ENCODE results near the gene DOCK10. TPM values are rescaled to one million over a fixed set of nuclear protein-coding genes. Genes with fewer than 3 reads are reported as not detected.

Gene DOCK10
- total and polyA plus RNA-seq, 9 of the 15 experiments (the other 6 are each of a cell fraction or from before 2014, with no cell fraction given) = 0.01 to 0.87 (median 0.18) TPM

DNA sequence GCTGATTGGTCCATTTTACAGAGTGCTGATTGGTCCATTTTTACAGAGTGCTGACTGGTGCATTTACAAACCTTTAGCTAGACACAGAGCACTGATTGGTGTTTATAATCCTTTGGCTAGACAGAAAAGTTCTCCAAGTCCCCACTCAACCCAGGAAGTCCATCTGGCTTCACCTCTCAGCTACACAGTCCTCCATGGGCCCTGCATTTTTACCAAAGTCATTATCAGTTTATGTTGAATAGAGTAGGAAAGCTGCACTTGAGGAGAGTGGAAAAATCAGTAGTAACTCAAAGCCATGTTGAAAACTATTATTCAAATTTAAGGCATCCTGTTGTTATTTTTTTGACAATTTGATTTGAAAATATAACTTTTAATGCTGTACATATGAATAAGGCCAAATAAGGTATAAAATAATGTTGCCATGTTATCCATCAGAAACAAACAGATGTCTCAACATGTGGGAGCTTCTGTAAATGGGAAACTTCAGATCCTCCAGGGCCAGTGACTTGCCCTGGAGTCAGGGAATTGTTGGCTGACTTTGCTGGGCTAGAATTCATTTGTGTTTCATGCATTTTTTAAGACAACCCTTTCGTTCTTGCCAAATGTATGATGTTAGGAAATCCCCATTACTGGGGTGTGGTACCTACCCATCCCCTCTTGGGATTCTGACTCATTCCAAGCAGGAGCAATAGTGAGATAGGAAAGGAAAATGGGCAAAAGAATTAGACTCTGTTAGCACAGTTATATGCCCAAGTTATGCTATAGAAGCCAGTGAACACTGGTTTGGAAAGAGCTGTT is 288.3 kb downstream of the DOCK10 start:
- no peak for ATAC-seq
- Histone ChIP-seq H3K4me1 (replicated peaks in 1 of 2; ENCODE audit: control insufficient read depth in 2 of 2, insufficient read depth in 2 of 2, low read length in 2 of 2) (no peaks in the 10 kb centered on the region), H2AFZ (ENCODE audit: low read depth, low read length) (no peak overlapping the region), H4K20me1 (replicated peaks; ENCODE audit: control insufficient read depth, insufficient read depth, low read length) (no peaks in the 10 kb centered on the region), H3K27me3 (ENCODE audit: control insufficient read depth in 2 of 2, insufficient read depth in 2 of 2, low read length in 2 of 2) (no peaks in the 10 kb centered on the region), H3K4me2 (ENCODE audit: insufficient read depth, low read length) (no peak overlapping the region), H3K9me1 (ENCODE audit: control insufficient read depth, insufficient read depth, low read length) (no peaks in the 10 kb centered on the region), H3K9me3 (replicated peaks; ENCODE audit: control insufficient read depth, insufficient read depth, low read depth, low read length) (no peaks in the 10 kb centered on the region), H3K9ac (ENCODE audit: insufficient read depth in 1 of 2, low read depth in 2 of 2, low read length in 2 of 2) (no peak overlapping the region), H3K36me3 (ENCODE audit: control insufficient read depth, insufficient read depth, low read length) (no peaks in the 10 kb centered on the region), H3K27ac (ENCODE audit: extremely low read depth, low read depth, low read length) (no peak overlapping the region), H3K79me2 (ENCODE audit: control insufficient read depth, insufficient read depth, low read length) (no peaks in the 10 kb centered on the region), H3K4me3 (no peak overlapping the region)
- 0% methylated on average over 1 of the region's 1 CpG for WGBS (ENCODE audit: insufficient coverage, low coverage, missing lambda C conversion rate)
- no peak for FAIRE-seq
- POLR2A ChIA-PET = no interaction called here
- CTCF ChIA-PET (ENCODE audit: low intra/inter-chr PET ratio) = interaction anchor here (0.5 kb wide), 1 partner anchor 230 kb away, joined by 3 read pairs; no protein-coding TSS in a partner anchor
- no TSS peak for BruUV-seq (replicated peaks)
- intact Hi-C loops (cut with micrococcal nuclease) = no loop called here
- no peak for DNase-seq (ENCODE audit: extremely low read depth in 1 of 4, low spot score in 3 of 4)
- in situ Hi-C loops (cut with MboI) = no loop called here
- TF ChIP-seq ZEB2 (IDR thresholded peaks at IDR 0.05) (no peak), ZNF583 (CRISPR knock-in tag; IDR thresholded peaks at IDR 0.05) (no peak), ZNF316 (IDR thresholded peaks at IDR 0.05) (no peak), TAF7 (tag; IDR thresholded peaks at IDR 0.05) (no peak), POLR2B (IDR thresholded peaks at IDR 0.05; ENCODE audit: low read depth, partially characterized antibody) (no peak), C11orf30 (IDR thresholded peaks at IDR 0.05; ENCODE audit: low read depth) (no peak)
- TF ChIP-seq, protein P1, sequence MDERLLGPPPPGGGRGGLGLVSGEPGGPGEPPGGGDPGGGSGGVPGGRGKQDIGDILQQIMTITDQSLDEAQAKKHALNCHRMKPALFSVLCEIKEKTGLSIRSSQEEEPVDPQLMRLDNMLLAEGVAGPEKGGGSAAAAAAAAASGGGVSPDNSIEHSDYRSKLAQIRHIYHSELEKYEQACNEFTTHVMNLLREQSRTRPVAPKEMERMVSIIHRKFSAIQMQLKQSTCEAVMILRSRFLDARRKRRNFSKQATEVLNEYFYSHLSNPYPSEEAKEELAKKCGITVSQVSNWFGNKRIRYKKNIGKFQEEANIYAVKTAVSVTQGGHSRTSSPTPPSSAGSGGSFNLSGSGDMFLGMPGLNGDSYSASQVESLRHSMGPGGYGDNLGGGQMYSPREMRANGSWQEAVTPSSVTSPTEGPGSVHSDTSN (CRISPR knock-in tag; IDR thresholded peaks at IDR 0.05; ENCODE audit: low read depth) = no peak
- TF ChIP-seq, protein P1 (tag; conservative IDR thresholded peaks at IDR 0.05; ENCODE audit: low read depth) = no peak
- TF ChIP-seq, protein P2, sequence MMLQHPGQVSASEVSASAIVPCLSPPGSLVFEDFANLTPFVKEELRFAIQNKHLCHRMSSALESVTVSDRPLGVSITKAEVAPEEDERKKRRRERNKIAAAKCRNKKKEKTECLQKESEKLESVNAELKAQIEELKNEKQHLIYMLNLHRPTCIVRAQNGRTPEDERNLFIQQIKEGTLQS (IDR thresholded peaks at IDR 0.05) = no peak
- TF ChIP-seq, protein P2 (CRISPR knock-in tag; conservative IDR thresholded peaks at IDR 0.05) = no peak
- TF ChIP-seq, protein P3, sequence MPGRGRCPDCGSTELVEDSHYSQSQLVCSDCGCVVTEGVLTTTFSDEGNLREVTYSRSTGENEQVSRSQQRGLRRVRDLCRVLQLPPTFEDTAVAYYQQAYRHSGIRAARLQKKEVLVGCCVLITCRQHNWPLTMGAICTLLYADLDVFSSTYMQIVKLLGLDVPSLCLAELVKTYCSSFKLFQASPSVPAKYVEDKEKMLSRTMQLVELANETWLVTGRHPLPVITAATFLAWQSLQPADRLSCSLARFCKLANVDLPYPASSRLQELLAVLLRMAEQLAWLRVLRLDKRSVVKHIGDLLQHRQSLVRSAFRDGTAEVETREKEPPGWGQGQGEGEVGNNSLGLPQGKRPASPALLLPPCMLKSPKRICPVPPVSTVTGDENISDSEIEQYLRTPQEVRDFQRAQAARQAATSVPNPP (IDR thresholded peaks at IDR 0.05; ENCODE audit: borderline replicate concordance, insufficient read depth, insufficient read length) = no peak
- TF ChIP-seq, protein P4, sequence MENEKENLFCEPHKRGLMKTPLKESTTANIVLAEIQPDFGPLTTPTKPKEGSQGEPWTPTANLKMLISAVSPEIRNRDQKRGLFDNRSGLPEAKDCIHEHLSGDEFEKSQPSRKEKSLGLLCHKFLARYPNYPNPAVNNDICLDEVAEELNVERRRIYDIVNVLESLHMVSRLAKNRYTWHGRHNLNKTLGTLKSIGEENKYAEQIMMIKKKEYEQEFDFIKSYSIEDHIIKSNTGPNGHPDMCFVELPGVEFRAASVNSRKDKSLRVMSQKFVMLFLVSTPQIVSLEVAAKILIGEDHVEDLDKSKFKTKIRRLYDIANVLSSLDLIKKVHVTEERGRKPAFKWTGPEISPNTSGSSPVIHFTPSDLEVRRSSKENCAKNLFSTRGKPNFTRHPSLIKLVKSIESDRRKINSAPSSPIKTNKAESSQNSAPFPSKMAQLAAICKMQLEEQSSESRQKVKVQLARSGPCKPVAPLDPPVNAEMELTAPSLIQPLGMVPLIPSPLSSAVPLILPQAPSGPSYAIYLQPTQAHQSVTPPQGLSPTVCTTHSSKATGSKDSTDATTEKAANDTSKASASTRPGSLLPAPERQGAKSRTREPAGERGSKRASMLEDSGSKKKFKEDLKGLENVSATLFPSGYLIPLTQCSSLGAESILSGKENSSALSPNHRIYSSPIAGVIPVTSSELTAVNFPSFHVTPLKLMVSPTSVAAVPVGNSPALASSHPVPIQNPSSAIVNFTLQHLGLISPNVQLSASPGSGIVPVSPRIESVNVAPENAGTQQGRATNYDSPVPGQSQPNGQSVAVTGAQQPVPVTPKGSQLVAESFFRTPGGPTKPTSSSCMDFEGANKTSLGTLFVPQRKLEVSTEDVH (IDR thresholded peaks at IDR 0.05; ENCODE audit: low read depth, partially characterized antibody) = no peak
- TF ChIP-seq, protein P5, sequence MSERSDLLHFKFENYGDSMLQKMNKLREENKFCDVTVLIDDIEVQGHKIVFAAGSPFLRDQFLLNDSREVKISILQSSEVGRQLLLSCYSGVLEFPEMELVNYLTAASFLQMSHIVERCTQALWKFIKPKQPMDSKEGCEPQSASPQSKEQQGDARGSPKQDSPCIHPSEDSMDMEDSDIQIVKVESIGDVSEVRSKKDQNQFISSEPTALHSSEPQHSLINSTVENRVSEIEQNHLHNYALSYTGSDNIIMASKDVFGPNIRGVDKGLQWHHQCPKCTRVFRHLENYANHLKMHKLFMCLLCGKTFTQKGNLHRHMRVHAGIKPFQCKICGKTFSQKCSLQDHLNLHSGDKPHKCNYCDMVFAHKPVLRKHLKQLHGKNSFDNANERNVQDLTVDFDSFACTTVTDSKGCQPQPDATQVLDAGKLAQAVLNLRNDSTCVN (CRISPR knock-in tag; IDR thresholded peaks at IDR 0.05) = no peak

All from K562 (cell line).